GM23248 (cell line): ENCODE results near the gene PNKP. TPM values are rescaled to one million over a fixed set of nuclear protein-coding genes. Genes with fewer than 3 reads are reported as not detected.

Experiments
- DNase-seq: peaks from one replicate; pipeline ENCODE4 v3.0.0-alpha.2; 2015
- H2AFZ ChIP-seq: fragments of 200-600 bp; sonication (generic); 2 replicates; pipeline ENCODE4 v1.6.1; 2016; ENCODE audit warnings: antibody characterized with exemption
- H3F3A ChIP-seq: fragments of 200-600 bp; sonication (generic); 2 replicates; pipeline ENCODE4 v1.6.1; 2016; ENCODE audit warnings: mild to moderate bottlenecking, antibody characterized with exemption, mixed run types; ENCODE audit not compliant: insufficient read depth
- H3K27ac ChIP-seq: fragments of 200-600 bp; sonication (generic); 2 replicates; pipeline ENCODE4 v1.5.1; 2016; ENCODE audit warnings: mild to moderate bottlenecking
- H3K27me3 ChIP-seq: fragments of 200-600 bp; sonication (generic); replicated peaks from 2 replicates; pipeline ENCODE4 v1.6.1; 2016; ENCODE audit warnings: mild to moderate bottlenecking; ENCODE audit not compliant: insufficient read depth
- H3K36me3 ChIP-seq: fragments of 200-600 bp; sonication (generic); 2 replicates; pipeline ENCODE4 v1.6.1; 2016; ENCODE audit warnings: low read depth, mild to moderate bottlenecking
- H3K4me1 ChIP-seq: fragments of 200-600 bp; sonication (generic); 2 replicates; pipeline ENCODE4 v1.6.1; 2016; ENCODE audit warnings: mild to moderate bottlenecking; ENCODE audit not compliant: insufficient read depth
- H3K4me2 ChIP-seq: fragments of 200-600 bp; sonication (generic); one replicate; pipeline ENCODE4 v1.6.1; 2016; ENCODE audit warnings: mild to moderate bottlenecking; ENCODE audit not compliant: unreplicated experiment
- H3K4me3 ChIP-seq: fragments of 200-600 bp; sonication (generic); 2 replicates; pipeline ENCODE4 v1.5.1; 2016; ENCODE audit warnings: mild to moderate bottlenecking
- H3K79me2 ChIP-seq: fragments of 200-600 bp; sonication (generic); 2 replicates; pipeline ENCODE4 v1.6.1; 2016; ENCODE audit warnings: mild to moderate bottlenecking; ENCODE audit not compliant: insufficient read depth
- H3K9ac ChIP-seq: fragments of 200-600 bp; sonication (generic); 2 replicates; pipeline ENCODE4 v1.6.1; 2016; ENCODE audit warnings: mild to moderate bottlenecking
- H3K9me2 ChIP-seq: fragments of 200-600 bp; sonication (generic); 2 replicates; pipeline ENCODE4 v1.6.1; 2016; ENCODE audit warnings: mixed run types, mild to moderate bottlenecking, moderate library complexity; ENCODE audit not compliant: insufficient read depth
- H3K9me3 ChIP-seq: fragments of 200-600 bp; sonication (generic); one replicate; pipeline ENCODE4 v1.6.1; 2017; ENCODE audit warnings: low read depth
- H4K20me1 ChIP-seq: fragments of 200-600 bp; sonication (generic); 2 replicates; pipeline ENCODE4 v1.6.0; 2016; ENCODE audit not compliant: insufficient read depth
- EZH2 ChIP-seq: fragments of 200-600 bp; sonication (generic); IDR thresholded peaks from 2 replicates; pipeline ENCODE4 v1.6.1; 2018; ENCODE audit warnings: antibody characterized with exemption, mild to moderate bottlenecking; ENCODE audit not compliant: insufficient read depth, poor library complexity, severe bottlenecking
- EZH2phosphoT487 ChIP-seq: fragments of 200-600 bp; sonication (generic); IDR thresholded peaks from 2 replicates; pipeline ENCODE4 v1.6.1; 2018; ENCODE audit warnings: antibody characterized with exemption, moderate library complexity, mild to moderate bottlenecking, low read depth; ENCODE audit not compliant: insufficient read depth
- WGBS, 2 experiments: methylation state at CpG; one replicate each; pipeline ENCODE4 v1.1.6; 2015 to 2017; ENCODE audit warnings: low lambda C conversion rate in 2 of 2, low coverage in 1 of 2; ENCODE audit errors: missing lambda C conversion rate in 2 of 2; 5-methylcytosine and 5-hydroxymethylcytosine counted together
- in situ Hi-C: fragments of 300-500 bp; cut with MboI; formaldehyde crosslinking; loops from 2 replicates; pipeline ENCODE4 v1.15.0; 2020
- polyA plus RNA-seq: library from polyadenylated mRNA; unstranded; fragments of >200 nt; fragmentation: Nextera tagmentation; extraction: Ambion mirVana; gene quantifications from 2 replicates; pipeline ENCODE4 v1.2.1, GENCODE V29; 2016
- total RNA-seq: library from RNA; depleted of rRNA; stranded (reverse); fragments of >200 nt; shearing (Covaris generic); gene quantifications from 2 replicates; pipeline ENCODE4 v1.2.3, GENCODE V29; 2014

Gene PNKP
- total and polyA plus RNA-seq, 2 experiments from 2014 or later = 31.5 to 42.2 TPM

GRCh38 chr19:49818649-49819370, 48.6 kb downstream of the PNKP start:
- in situ Hi-C loops = no loop called here

GRCh38 chr19:49817964-49818648, 49.3 kb downstream of the PNKP start, which contains the start of gene MED25:
TSS of gene MED25 (plus strand) at chr19:49818289. CDS start at chr19:49818342, 53 bp downstream.
- H3K4me2 ChIP-seq = peak within 1 kb of the TSS; percentile 80
- no peaks in the 10 kb centered on the region for H3K36me3 ChIP-seq
- peak within 1 kb of the TSS; percentile 75 for H2AFZ ChIP-seq
- H3K9ac ChIP-seq = peak within 1 kb of the TSS; percentile 95
- H4K20me1 ChIP-seq = no peaks in the 10 kb centered on the region
- peak; percentile 94 for DNase-seq
- H3K27ac ChIP-seq = peak within 1 kb of the TSS; percentile 96
- H3K27me3 ChIP-seq = no peaks in the 10 kb centered on the region
- no peak for TF ChIP-seq EZH2phosphoT487
- no peak for TF ChIP-seq EZH2
- no peaks in the 10 kb centered on the region for H3K9me3 ChIP-seq
- WGBS, 2 experiments = 1% methylated on average over 57 of the region's 57 CpGs
- no peaks in the 10 kb centered on the region for H3K9me2 ChIP-seq
- in situ Hi-C loops = no loop called here
- H3F3A ChIP-seq = no peaks in the 10 kb centered on the region
- H3K4me1 ChIP-seq = peaks cover 14% of the 10 kb centered on the region
- H3K4me3 ChIP-seq = peak within 1 kb of the TSS; percentile 89
- H3K79me2 ChIP-seq = peaks cover 44% of the 10 kb centered on the region

More at GRCh38 chr19:49818649-49819370, 48.6 kb downstream of the PNKP start:
- DNase-seq = peak; percentile 47
- no peaks in the 10 kb centered on the region for H3K27me3 ChIP-seq
- peak overlapping the region; percentile 89 for H3K4me3 ChIP-seq
- peaks cover 13% of the 10 kb centered on the region for H3K4me1 ChIP-seq
- TF ChIP-seq EZH2phosphoT487 (no peak), EZH2 (no peak)
- H3K9me2 ChIP-seq = no peaks in the 10 kb centered on the region
- H3K4me2 ChIP-seq = peak overlapping the region; percentile 80
- peak overlapping the region; percentile 95 for H3K9ac ChIP-seq
- peak overlapping the region; percentile 75 for H2AFZ ChIP-seq
- 5 to 9% methylated on average over 9 to 16 of the region's 16 CpGs for WGBS, 2 experiments
- peak overlapping the region; percentile 96 for H3K27ac ChIP-seq
- H3K79me2 ChIP-seq = peaks cover 51% of the 10 kb centered on the region
- H3K36me3 ChIP-seq = no peaks in the 10 kb centered on the region; the same call in 1 of the 2 replicates
- no peaks in the 10 kb centered on the region for H4K20me1 ChIP-seq
- no peaks in the 10 kb centered on the region for H3F3A ChIP-seq
- no peaks in the 10 kb centered on the region for H3K9me3 ChIP-seq

GRCh38 chr19:49816590-49816989, 50.8 kb downstream of the PNKP start:
- DNase-seq = no peak
- 67 to 72% methylated on average over 14 of the region's 14 CpGs for WGBS, 2 experiments
- no peaks in the 10 kb centered on the region for H3K36me3 ChIP-seq
- H3K79me2 ChIP-seq = peaks cover 34% of the 10 kb centered on the region
- no peaks in the 10 kb centered on the region for H4K20me1 ChIP-seq
- no peak for TF ChIP-seq EZH2
- TF ChIP-seq EZH2phosphoT487 = no peak
- H3K4me2 ChIP-seq = peak overlapping the region; percentile 80
- no peaks in the 10 kb centered on the region for H3K27me3 ChIP-seq
- peak overlapping the region; percentile 95 for H3K9ac ChIP-seq
- in situ Hi-C loops = no loop called here
- no peaks in the 10 kb centered on the region for H3F3A ChIP-seq
- no peaks in the 10 kb centered on the region for H3K9me2 ChIP-seq
- H3K4me3 ChIP-seq = peak overlapping the region; percentile 89
- peak overlapping the region; percentile 75 for H2AFZ ChIP-seq
- H3K4me1 ChIP-seq = peaks cover 19% of the 10 kb centered on the region
- no peaks in the 10 kb centered on the region for H3K9me3 ChIP-seq
- peak overlapping the region; percentile 96 for H3K27ac ChIP-seq

GRCh38 chr19:49814010-49814409, 53.4 kb downstream of the PNKP start:
- Histone ChIP-seq H3K79me2 (peaks cover 9% of the 10 kb centered on the region), H3K9me2 (no peaks in the 10 kb centered on the region), H3K4me3 (peak overlapping the region; percentile 76), H3K9me3 (no peaks in the 10 kb centered on the region), H2AFZ (peak overlapping the region; percentile 65), H3K36me3 (no peaks in the 10 kb centered on the region), H3K4me1 (peaks cover 14% of the 10 kb centered on the region), H3K27me3 (no peaks in the 10 kb centered on the region), H3K9ac (peak overlapping the region; percentile 84), H3K4me2 (peak overlapping the region; percentile 76), H4K20me1 (no peaks in the 10 kb centered on the region), H3F3A (peaks cover 5% of the 10 kb centered on the region; the same call in 1 of the 2 replicates), H3K27ac (peak overlapping the region; percentile 83)
- no peak for TF ChIP-seq EZH2phosphoT487
- no peak for TF ChIP-seq EZH2
- WGBS, 2 experiments = 8 to 44% methylated on average over 1 of the region's 1 CpG
- in situ Hi-C loops = no loop called here
- peak; percentile 55 for DNase-seq
